Measurements from ENCODE around the gene TMTC2.

GRCh38 chr12:82800185-82800584 lies 113.5 kb downstream of the TMTC2 start:
- TF ChIP-seq POLR2AphosphoS5 (IDR thresholded peaks at IDR 0.05; ENCODE audit: borderline replicate concordance, low read depth, low read length), result no peak
- TF ChIP-seq FOXP2 (optimal IDR thresholded peaks at IDR 0.05; ENCODE audit: control extremely low read depth, extremely low read length, insufficient read depth), result no peak
- TF ChIP-seq EZH2 (IDR thresholded peaks at IDR 0.05), result no peak

Data from SK-N-MC (cell line).